Pulmonary artery endothelial cell (primary cell): Measurements from ENCODE around the gene PTPN7. TPM values are rescaled to one million over a fixed set of nuclear protein-coding genes. Genes with fewer than 3 reads are reported as not detected.
"Not testable (repeated sequence)": the region's sequence is repeated elsewhere in the genome, so short reads cannot be mapped to it uniquely, and the experiment has no call there.

ENCODE experiments used
- DNase-seq: peaks from one replicate; pipeline ENCODE4 v3.0.0-alpha.2; 2011; ENCODE audit warnings: low read depth, low spot score
- total RNA-seq: library from RNA; depleted of rRNA; stranded (reverse); fragments of >200 nt; gene quantifications from 2 replicates; pipeline ENCODE4 v1.2.3, GENCODE V29; 2014

Gene PTPN7
- total RNA-seq, 1 donor from 2014 or later: 0.40 TPM

DNA sequence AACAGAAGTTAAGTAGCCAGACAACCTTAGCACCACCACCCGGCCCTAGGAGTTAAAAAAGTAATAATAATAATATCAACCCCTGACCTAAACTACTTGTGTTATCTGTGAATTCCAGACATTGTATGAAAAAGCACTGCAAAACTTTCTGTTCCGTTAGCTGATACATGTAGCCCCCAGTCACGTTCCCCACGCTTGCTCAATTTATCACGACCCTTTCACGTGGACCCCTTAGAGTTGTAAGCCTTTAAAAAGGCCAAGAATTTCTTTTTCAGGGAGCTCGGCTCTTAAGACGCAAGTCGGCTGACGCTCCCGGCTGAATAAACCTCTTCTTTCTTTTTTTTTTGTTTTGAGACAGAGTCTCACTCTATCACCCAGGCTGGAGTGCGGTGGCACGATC lies 6.7 kb upstream of the PTPN7 start:
- not testable (repeated sequence) for DNase-seq

- no peak for DNase-seq
Measured at GRCh38 chr1:202165942-202166843, 5.8 kb upstream of the PTPN7 start.

DNA sequence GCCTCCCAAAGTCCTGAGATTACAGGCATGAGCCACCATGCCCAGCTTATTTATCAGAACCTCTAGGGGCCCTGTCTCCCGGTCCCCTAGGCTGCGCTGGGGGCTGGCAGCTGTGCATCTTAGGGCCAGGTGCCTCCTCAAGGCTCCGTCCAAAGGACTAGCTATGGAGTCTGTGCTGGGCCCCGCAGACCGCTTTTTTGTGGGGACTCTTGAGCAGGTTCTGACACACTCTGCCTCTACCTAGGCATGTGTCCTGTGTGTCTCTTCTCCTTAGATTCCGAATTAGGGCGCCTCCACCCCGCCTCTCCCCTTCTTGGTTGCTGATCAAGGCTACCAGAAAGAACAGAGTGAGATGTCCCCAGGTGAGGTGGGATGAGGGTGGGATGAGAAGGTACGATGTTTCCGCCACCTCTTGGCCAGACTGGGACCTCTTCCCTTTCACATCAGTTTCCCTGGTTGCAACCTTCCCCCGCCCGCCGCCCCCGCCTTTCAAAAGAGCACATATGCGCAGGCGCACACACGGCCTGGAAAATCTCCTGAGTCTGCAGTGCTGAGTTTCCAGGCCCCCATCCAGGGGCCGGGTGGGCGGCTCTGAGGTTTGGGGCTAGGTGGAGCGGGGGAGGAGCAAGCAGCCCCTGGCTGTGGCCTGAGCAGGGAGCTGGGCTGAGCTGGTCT lies 5.0 kb upstream of the PTPN7 start:
- no peak for DNase-seq

- DNase-seq: no peak
Measured at GRCh38 chr1:202164271-202165037, 4.1 kb upstream of the PTPN7 start.

- no peak for DNase-seq
Measured at GRCh38 chr1:202163281-202164270, 3.2 kb upstream of the PTPN7 start.

DNA sequence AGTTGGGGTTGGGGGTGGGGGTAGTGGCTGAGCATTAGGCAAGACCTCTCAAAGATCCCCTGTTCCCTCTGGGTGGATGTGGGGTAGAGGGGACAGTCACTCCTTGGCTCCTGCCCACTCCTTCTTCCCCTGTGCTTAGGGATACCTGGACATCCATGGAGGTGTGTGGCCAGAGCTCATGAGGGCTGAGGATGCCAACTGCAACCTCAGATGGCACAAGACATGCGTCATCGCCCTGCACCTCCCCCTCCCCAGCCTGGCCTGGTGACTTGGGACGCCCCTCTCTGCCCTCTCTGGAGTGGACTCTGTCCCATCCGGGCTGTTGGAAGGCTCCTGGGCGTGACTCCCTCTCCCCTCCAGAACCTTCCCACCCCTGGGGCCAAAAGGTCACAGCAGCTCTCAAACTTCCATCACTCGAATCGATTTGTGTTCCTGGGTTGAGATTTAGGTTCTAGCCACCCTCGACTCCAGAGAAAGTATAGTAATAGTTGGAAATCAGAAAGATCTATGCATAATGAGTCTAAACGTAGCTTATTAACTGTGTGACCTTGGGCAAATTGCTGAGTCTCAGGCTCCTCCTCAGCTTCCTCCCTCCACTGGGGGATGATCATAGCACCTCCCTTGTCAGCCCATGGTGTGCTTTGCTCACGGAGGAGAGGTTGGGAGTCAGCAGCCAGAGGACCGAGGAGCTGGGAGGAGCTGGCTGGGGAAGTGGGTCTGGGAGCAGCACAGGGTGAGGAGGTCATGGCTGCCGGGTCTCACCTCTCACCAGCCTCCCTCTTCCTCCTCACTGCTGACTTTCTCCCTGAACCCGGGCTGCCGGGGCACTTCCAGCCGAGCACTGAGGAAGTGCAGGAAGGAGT lies 2.2 kb upstream of the PTPN7 start:
- DNase-seq: no peak

DNA sequence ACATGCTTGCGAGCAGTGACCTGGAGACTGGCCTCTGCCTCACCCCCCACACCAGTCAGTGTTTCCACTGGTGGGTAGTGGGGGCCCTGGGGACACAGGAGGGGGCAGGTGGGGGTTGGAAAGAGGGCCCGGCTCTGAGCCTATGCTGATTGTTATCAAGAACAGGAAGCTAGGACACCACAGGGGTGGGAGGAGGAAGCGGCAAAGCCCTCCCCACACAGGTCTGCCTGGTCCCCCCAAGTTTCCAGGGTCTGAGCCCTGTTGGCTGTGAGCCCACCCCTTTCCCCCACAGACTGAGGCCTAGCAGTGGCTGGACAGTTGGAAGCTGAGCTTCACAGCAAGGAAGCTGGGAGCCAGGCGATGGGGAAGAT lies 1.6 kb upstream of the PTPN7 start:
- DNase-seq: no peak

- no peak for DNase-seq
Measured at GRCh38 chr1:202161151-202162046, 997 bp upstream of the PTPN7 start.

- DNase-seq: no peak
Measured at GRCh38 chr1:202159534-202160371, 649 bp downstream of the PTPN7 start.

DNA sequence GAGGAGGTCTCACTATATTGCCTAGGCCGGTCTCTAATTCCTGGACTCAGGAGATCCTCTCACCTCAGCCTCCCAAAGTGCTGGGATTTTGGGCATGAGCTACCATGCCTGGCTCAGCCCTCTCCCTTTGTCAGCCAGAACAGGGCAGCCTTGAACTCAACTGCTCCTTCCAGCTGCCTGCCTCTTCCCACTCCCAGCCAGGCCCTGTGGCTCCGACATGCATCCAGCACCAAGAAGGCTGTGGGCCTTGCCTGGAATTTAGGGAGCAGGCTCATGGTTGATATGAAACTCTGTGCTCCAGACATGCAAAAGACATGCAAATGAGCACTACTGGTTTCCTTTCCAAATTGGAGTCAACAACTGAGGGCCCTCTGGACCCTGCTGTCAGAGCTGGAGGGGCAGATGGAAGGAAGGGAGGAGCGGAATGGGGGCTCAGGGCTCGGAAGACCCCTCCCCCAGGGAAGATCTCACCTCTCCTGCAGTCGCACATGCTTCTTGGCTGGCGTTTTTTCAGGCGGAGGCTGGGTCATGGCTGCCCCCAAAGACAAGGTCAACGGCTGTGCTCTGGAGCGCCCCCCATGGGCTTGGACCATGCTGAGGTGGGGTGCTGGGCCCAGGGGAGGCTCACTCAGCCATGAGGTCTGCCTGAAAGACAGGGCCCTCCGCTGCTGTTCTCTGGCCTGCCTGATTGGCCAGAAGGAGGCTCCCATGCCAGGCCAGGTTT lies 1.4 kb downstream of the PTPN7 start:
- no peak for DNase-seq

- DNase-seq: no peak
Measured at GRCh38 chr1:202157945-202158344, 2.5 kb downstream of the PTPN7 start.

- no peak for DNase-seq
Measured at GRCh38 chr1:202156590-202156989, 3.8 kb downstream of the PTPN7 start.

DNA sequence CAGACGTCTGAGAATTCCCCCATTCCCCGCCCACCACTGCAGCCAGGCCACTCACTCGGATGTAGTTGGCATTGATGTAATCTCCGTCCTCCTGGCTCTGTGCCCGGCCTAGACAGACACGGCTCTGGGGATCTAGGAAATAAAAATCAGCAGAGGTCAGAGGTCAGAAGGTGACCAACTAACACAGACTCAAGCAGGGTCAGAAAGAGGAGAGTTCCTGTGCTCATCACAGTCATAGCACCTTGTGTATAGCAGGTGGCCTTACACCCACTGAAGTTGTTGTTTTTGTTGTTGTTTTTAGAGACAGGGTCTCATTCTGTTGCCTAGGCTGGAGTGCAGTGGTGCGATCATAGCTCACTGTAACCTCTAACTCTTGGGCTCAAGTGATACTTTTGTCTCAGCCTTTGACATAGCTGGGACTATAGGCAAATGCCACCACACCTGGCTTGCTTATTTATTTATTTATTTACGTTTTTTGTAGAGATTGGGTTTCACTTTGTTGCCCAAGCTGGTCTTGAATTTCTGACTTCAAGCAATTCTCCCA lies 4.9 kb downstream of the PTPN7 start:
- no peak for DNase-seq

DNA sequence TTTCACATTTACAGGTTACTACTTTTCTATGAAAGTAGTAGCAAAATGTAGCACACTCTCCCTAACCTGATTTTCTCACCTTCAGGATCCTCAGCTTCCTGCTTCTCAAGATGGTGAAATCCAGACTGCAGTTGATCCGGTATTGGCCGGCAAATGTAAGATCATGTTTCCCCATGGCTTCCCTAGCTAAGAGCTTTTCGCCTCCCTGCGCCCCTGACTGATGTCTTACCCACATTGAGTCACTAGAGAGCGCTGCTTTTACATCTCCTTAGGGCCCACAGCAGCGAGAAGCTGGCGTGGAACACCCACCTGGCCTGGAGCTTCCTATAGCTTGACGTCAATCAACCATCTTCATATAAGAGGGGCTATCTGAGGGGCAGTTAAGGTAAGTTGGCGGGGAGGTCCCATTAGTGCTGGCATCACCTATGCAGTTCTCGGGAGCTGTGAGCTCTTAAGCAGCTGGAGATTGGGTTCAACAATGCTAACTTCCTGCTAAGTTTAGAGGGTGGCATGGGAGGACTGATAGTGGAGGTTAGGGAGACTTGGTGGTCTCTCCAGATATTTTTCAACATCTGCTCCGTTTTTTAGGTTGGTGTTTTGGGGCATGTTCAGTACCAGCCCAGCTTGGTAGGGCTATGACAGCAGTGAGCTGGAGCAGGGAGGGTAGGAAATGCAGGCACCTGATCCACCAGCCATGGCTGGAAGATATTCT lies 5.5 kb downstream of the PTPN7 start:
- DNase-seq: no peak

- no peak for DNase-seq
Measured at GRCh38 chr1:202154148-202154765, 6.1 kb downstream of the PTPN7 start.

DNA sequence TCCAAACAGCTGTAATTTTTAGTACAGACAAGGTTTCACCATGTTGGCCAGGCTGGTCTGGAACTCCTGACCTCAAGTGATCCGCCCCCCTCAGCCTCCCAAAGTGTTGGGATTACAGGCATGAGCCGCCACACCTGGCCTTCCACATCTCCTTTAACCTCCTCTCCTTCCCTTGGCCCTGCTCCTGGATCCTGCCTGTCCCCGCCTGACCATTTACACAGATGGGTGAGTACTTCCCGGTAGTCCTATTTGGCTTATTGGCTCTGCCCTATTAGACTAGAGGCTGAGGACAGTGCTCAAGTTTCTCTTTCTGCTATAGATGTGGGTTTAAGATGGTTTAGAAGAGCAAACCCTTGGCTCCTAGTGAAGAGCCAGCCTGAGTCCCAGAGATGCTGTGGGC lies 7.1 kb downstream of the PTPN7 start:
- DNase-seq: no peak
